GM08714 (cell line): ENCODE measurements around the gene TMEM185A.
A peak's percentile ranks its signal among the peaks of the same experiment; 100 is the strongest.
"Not testable (repeated sequence)": the region's sequence is repeated elsewhere in the genome, so short reads cannot be mapped to it uniquely, and the experiment has no call there.

ENCODE experiments used
- H3K4me3 ChIP-seq: fragments of 200-500 bp; sonication (Bioruptor generic); 2 replicates; pipeline ENCODE4 v1.5.1; 2014; ENCODE audit warnings: mild to moderate bottlenecking, low read length, inconsistent platforms
- ZNF274 ChIP-seq: IDR thresholded peaks from 2 replicates; pipeline ENCODE4 v1.6.1; 2012; ENCODE audit warnings: mild to moderate bottlenecking, low read depth, low read length

Gene TMEM185A

GRCh38 chrX:149631234-149632165 lies at the start of gene TMEM185A:
TSS of gene TMEM185A (minus strand) at chrX:149631792. CDS start at chrX:149631580, 212 bp downstream.
- TF ChIP-seq ZNF274: no peak
- H3K4me3 ChIP-seq: peak within 1 kb of the TSS; percentile 76

GRCh38 chrX:149681182-149681581 lies 49.6 kb upstream of the TMEM185A start:
- TF ChIP-seq ZNF274: no peak
- no peak overlapping the region for H3K4me3 ChIP-seq

- H3K4me3 ChIP-seq: not testable (repeated sequence)
Measured at GRCh38 chrX:149679164-149679678, 47.6 kb upstream of the TMEM185A start.

GRCh38 chrX:149675554-149675953 lies 44.0 kb upstream of the TMEM185A start:
- not testable (repeated sequence) for H3K4me3 ChIP-seq

- not testable (repeated sequence) for H3K4me3 ChIP-seq
Measured at GRCh38 chrX:149675088-149675487, 43.5 kb upstream of the TMEM185A start.

GRCh38 chrX:149660613-149661012 lies 29.0 kb upstream of the TMEM185A start:
- H3K4me3 ChIP-seq: not testable (repeated sequence)

GRCh38 chrX:149656260-149656884 lies 24.8 kb upstream of the TMEM185A start:
- H3K4me3 ChIP-seq: not testable (repeated sequence)

- TF ChIP-seq ZNF274: no peak
- H3K4me3 ChIP-seq: no peak overlapping the region
Measured at GRCh38 chrX:149652232-149652981, 20.8 kb upstream of the TMEM185A start.

- TF ChIP-seq ZNF274: no peak
- no peak overlapping the region for H3K4me3 ChIP-seq
Measured at GRCh38 chrX:149650162-149650561, 18.6 kb upstream of the TMEM185A start.

GRCh38 chrX:149648932-149649331 lies 17.3 kb upstream of the TMEM185A start:
- no peak overlapping the region for H3K4me3 ChIP-seq
- no peak for TF ChIP-seq ZNF274

- no peak overlapping the region for H3K4me3 ChIP-seq
- no peak for TF ChIP-seq ZNF274
Measured at GRCh38 chrX:149647505-149647904, 15.9 kb upstream of the TMEM185A start.

GRCh38 chrX:149643496-149643895 lies 11.9 kb upstream of the TMEM185A start:
- no peak overlapping the region for H3K4me3 ChIP-seq
- TF ChIP-seq ZNF274: no peak

GRCh38 chrX:149641835-149642234 lies 10.2 kb upstream of the TMEM185A start:
- no peak overlapping the region for H3K4me3 ChIP-seq
- no peak for TF ChIP-seq ZNF274

GRCh38 chrX:149641432-149641831 lies 9.8 kb upstream of the TMEM185A start:
- no peak for TF ChIP-seq ZNF274
- H3K4me3 ChIP-seq: no peak overlapping the region

- no peak for TF ChIP-seq ZNF274
- H3K4me3 ChIP-seq: no peak overlapping the region
Measured at GRCh38 chrX:149639568-149639967, 8.0 kb upstream of the TMEM185A start.
